ENCODE results near the gene ADAMTS12.

ADAMTS12 gene

DNA sequence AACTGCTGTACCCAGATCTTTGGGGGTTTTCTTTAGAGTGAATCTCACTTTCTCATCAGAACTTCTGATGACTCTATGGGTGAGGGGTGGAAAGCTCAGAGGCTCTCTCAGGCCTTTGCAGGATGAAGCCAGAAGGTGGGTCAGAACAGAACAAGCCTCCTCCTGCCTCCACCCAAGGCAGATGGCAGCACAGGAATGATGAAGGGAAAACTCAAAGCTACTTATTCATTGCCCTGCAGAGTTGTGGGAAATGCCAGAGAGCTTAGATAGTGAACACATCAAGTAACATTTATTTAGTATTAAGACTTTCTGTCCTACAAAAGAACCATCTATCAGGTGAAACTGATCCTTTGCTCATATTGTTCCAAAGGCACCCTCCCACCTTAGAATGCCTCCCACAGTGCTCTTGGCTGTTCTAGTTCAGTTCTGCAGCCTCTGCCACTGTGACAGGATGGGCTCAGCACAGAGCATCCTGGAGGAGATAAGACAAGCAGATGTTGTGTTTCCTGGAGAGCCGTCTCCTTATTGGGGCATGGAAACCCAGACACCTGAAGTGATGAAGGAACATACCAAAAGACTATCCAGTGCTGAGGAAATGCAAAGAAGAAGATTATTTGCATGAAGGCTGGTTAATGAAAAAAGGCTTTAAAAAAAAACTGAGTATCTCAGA, 146.6 kb downstream of the ADAMTS12 start:
- no peak for DNase-seq

- no peak for DNase-seq
Measured at GRCh38 chr5:33743099-33743498, 148.7 kb downstream of the ADAMTS12 start.

- DNase-seq: no peak
Measured at GRCh38 chr5:33742181-33742580, 149.6 kb downstream of the ADAMTS12 start.

- no peak for DNase-seq
Measured at GRCh38 chr5:33738967-33739366, 152.8 kb downstream of the ADAMTS12 start.

GRCh38 chr5:33738097-33738496, 153.7 kb downstream of the ADAMTS12 start:
- DNase-seq: no peak

DNA sequence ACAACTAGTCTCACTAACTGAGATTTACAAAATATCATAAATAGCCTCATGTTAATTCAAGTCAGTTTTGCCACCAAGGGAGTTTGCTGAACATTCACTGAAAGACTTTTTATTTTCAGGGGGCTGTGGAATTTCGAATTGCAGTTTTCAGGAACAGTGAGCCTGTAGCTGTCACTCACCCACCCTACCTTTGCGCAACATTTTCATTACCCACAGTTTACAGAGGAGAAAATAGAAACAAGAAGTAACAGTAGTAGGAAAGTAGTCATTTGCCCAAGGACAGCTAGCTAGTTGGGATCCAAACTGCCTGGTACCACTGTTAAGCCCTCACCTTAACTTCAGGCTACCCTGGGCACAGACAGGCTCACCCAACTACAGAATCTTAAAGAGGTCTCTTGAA, 154.1 kb downstream of the ADAMTS12 start:
- no peak for DNase-seq

- DNase-seq: no peak
Measured at GRCh38 chr5:33737284-33737683, 154.5 kb downstream of the ADAMTS12 start.

DNA sequence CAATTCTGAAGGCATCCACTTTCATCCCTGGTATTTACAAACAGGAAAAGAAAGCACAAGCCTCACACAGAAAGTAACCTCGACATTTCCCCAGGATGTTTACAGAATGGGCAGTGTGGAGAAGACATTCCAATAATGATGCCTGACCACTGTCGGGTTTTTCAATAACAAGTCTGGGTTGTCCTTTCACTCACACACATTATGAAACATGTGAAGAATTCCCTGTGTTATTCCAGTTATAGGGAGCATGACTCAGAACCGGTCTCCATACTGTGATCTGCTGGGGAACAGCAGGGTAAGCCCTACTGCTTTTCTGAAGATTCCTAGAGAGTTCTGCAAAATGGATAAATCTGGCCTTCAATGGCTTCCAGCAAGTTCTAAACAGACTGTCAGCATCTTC, 155.3 kb downstream of the ADAMTS12 start:
- DNase-seq: no peak

DNA sequence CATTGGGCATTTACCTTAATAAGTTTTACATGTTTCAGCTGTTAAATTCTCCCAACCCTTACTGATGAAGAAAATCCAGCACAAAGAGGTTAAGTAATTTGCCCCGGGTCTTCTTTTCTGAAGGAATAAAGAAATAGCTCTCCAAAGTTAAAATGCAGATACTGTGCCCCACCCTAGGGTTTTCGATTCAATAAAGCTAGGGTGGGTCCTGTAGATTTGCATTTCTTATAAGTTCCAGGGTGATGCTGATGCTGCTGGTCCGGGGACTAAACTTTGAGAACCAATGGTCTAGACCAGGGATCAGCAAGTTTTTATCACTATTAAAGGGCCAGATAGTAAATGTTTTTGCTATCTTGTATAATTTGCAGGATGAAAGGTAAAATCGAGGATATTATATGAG, 156.7 kb downstream of the ADAMTS12 start:
- DNase-seq: no peak

GRCh38 chr5:33734537-33734936, 157.3 kb downstream of the ADAMTS12 start:
- DNase-seq: no peak

DNA sequence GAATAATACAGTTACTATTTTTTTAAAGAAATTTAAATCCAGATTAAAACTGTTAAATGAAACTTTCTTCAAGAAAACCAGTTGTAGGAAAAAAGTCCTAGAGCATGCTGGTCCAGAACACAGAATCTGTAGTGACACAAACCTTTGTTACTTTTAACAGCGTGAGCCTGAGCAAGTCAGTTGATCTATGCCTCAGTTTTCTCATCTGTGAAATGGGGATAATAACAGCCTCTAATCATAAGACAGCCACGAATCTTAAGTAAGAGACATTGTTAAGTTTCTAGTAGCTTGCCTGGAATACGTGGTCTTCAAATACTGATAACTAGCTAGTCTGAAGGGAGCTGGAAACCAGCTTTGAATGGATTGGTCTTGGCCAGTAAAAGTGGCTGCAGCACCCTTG, 158.6 kb downstream of the ADAMTS12 start:
- no peak for DNase-seq

- no peak for DNase-seq
Measured at GRCh38 chr5:33726422-33727165, 165.2 kb downstream of the ADAMTS12 start.

DNA sequence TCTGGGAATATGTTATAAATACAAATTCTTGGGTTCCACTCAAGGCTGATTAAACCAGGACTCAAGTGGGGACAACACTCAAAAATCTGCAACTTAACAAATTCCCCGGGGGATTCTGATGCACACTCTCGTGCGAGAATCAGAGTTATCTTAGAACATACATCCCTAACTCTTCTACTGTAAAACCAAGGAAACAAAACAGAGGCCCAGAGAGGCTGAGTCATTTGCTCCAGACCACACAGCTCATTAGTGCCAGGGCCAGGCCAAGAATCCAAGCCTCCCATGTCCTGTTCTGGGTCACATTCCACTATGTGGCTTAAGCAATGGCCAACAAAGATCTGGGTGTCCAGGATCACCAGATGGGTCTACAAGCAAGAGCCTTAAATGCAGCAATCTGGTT, 166.0 kb downstream of the ADAMTS12 start:
- no peak for DNase-seq

GRCh38 chr5:33721491-33722200, 170.1 kb downstream of the ADAMTS12 start:
- no peak for DNase-seq

GRCh38 chr5:33720176-33720575, 171.6 kb downstream of the ADAMTS12 start:
- no peak for DNase-seq

- DNase-seq: no peak
Measured at GRCh38 chr5:33719769-33720168, 172.0 kb downstream of the ADAMTS12 start.

GRCh38 chr5:33715661-33716060, 176.1 kb downstream of the ADAMTS12 start:
- no peak for DNase-seq

- DNase-seq: no peak
Measured at GRCh38 chr5:33713136-33713765, 178.5 kb downstream of the ADAMTS12 start.

DNA sequence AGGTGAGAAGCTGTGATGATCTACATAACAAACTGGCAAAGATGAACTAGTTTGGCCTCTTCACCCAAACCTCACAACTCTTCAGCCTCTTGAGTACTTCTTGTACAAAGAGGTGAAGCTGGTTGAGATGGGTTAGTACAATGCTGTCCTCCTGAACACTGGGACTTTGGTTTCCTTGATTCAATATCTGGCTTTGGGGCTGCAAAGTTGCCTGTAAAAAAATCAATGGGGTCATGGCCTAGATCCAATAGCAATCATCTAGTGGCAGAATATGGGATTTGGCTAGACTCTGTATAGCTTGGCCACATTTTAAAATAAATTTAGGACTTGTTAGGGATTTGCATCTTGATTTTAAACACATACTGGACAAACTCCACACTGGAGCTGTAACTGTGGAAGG, 179.1 kb downstream of the ADAMTS12 start:
- DNase-seq: no peak

DNA sequence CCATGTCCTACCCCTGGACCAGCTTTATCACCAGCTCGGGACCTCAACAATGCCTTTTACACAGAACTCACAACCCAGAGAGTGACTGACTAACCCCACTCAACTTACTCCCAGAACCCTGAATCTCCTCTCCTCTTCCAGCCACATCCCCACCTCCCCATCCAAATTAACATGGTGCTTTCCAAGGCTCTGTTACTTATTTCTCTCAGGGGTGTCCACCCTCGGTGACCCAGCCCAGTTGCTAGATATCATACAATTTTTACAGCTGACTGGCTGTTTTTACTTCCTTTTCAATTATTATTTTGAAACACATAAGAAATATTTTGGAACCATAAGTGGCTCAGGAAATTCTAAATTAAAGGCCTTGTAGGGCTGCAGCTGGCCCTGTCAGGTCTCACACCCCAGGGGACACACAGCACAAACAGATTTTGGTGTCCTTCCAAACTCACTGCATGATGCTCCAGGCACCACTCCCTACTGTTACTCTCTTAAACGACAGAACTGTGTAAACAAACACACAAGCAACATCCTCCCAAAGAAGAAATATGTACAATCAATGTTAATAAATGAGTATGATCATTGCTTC, 180.6 kb downstream of the ADAMTS12 start:
- DNase-seq: no peak

GRCh38 chr5:33702867-33703266, 188.9 kb downstream of the ADAMTS12 start:
- no peak for DNase-seq

GRCh38 chr5:33701951-33702350, 189.8 kb downstream of the ADAMTS12 start:
- DNase-seq: no peak

DNA sequence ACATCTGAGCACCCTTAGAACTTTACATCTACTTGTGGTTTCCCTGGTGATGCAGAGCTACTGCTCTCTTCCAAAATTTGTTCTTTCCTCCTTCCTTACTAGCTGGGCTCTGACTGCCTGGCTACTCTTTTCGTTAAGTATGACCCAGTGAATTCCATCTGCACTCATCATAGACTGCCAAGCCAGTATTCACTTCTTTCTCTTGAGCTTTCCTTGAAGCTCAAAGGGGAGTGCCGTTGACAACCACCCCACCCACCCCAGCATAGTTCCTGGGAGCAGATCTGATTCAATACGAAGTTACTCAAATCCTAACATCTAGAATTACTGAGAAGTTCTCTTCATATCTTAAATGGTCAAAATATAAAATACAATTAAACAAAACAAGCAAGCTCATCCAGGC, 190.5 kb downstream of the ADAMTS12 start:
- DNase-seq: no peak

Data from NCI-H82 (cell line).